Liver (tissue), 9 donors: ENCODE data around the gene FBLIM1. TPM values are rescaled to one million over a fixed set of nuclear protein-coding genes. Genes with fewer than 3 reads are reported as not detected.

Experiments used
- DNase-seq: peaks from one replicate; pipeline ENCODE4 v3.0.0-alpha.2; 2017; ENCODE audit warnings: low spot score
- H3K27ac ChIP-seq, 2 donors: one replicate each; pipeline ENCODE4 v1.7.0; 2013; ENCODE audit warnings: inconsistent platforms in 2 of 2, low read length in 2 of 2, control low read depth in 1 of 2, low read depth in 1 of 2, mild to moderate bottlenecking in 1 of 2
- H3K27me3 ChIP-seq, 4 donors: one replicate each; pipeline versions ENCODE4 v1.6.1 to v1.7.0; 2013; ENCODE audit warnings: low read length in 3 of 4, inconsistent platforms in 1 of 4, mild to moderate bottlenecking in 1 of 4, moderate library complexity in 1 of 4; ENCODE audit not compliant: control insufficient read depth in 4 of 4, insufficient read depth in 4 of 4
- H3K36me3 ChIP-seq, 4 donors: one replicate each; pipeline versions ENCODE4 v1.6.1 to v1.7.0; 2013; ENCODE audit warnings: low read length in 3 of 4, mild to moderate bottlenecking in 3 of 4, low read depth in 1 of 4, moderate library complexity in 1 of 4; ENCODE audit not compliant: control insufficient read depth in 4 of 4, insufficient read depth in 3 of 4
- H3K4me1 ChIP-seq, 4 donors: one replicate each; pipeline versions ENCODE4 v1.6.1 to v1.7.0; 2013; ENCODE audit warnings: low read length in 3 of 4, mild to moderate bottlenecking in 3 of 4, moderate library complexity in 1 of 4; ENCODE audit not compliant: control insufficient read depth in 4 of 4, insufficient read depth in 4 of 4
- H3K4me3 ChIP-seq, 3 donors: one replicate each; pipeline versions ENCODE4 v1.6.1 to v1.7.0; 2013; ENCODE audit warnings: low read length in 3 of 3, control low read depth in 1 of 3, low read depth in 1 of 3, mild to moderate bottlenecking in 1 of 3
- H3K9ac ChIP-seq, 2 donors: one replicate each; pipeline ENCODE4 v1.7.0; 2013; ENCODE audit warnings: low read length in 2 of 2, mild to moderate bottlenecking in 2 of 2, moderate library complexity in 2 of 2, control low read depth in 1 of 2, low read depth in 1 of 2
- H3K9me3 ChIP-seq, 4 donors: one replicate each; pipeline versions ENCODE4 v1.6.1 to v1.7.0; 2013; ENCODE audit warnings: low read length in 3 of 4; ENCODE audit not compliant: control insufficient read depth in 4 of 4
- CTCF ChIP-seq: fragments of 150-350 bp; IDR thresholded peaks from 2 replicates; pipeline ENCODE4 v1.5.1; 2017; ENCODE audit warnings: improper control_type of control experiment, low read depth, low read length; ENCODE audit not compliant: missing input control
- EGR1 ChIP-seq, 2 donors: IDR thresholded peaks; 2 replicates each; pipeline ENCODE4 v1.6.1; 2016 to 2018; ENCODE audit warnings: antibody characterized with exemption in 2 of 2, low read depth in 2 of 2
- FOXA1 ChIP-seq: IDR thresholded peaks from 2 replicates; pipeline ENCODE4 v1.6.1; 2016; ENCODE audit warnings: antibody characterized with exemption
- FOXA2 ChIP-seq: IDR thresholded peaks from 2 replicates; pipeline ENCODE4 v1.6.1; 2016; ENCODE audit warnings: antibody characterized with exemption
- GABPA ChIP-seq, 2 donors: IDR thresholded peaks in 1 of 2; conservative IDR thresholded peaks in 1 of 2; 2 replicates each; pipeline ENCODE4 v1.6.1; 2016; ENCODE audit warnings: antibody characterized with exemption in 2 of 2, mild to moderate bottlenecking in 1 of 2, moderate library complexity in 1 of 2
- HNF4A ChIP-seq, 2 donors: conservative IDR thresholded peaks; 2 replicates each; pipeline ENCODE4 v1.6.1; 2016; ENCODE audit warnings: antibody characterized with exemption in 2 of 2, mild to moderate bottlenecking in 2 of 2
- HNF4G ChIP-seq: IDR thresholded peaks from 2 replicates; pipeline ENCODE4 v1.6.1; 2016; ENCODE audit warnings: antibody characterized with exemption
- JUND ChIP-seq, 2 donors: IDR thresholded peaks; 2 replicates each; pipeline ENCODE4 v1.6.1; 2016; ENCODE audit warnings: antibody characterized with exemption in 2 of 2
- MAX ChIP-seq: IDR thresholded peaks from 2 replicates; pipeline ENCODE4 v1.6.1; 2016; ENCODE audit warnings: antibody characterized with exemption
- NR2F2 ChIP-seq: IDR thresholded peaks from 2 replicates; pipeline ENCODE4 v1.6.1; 2016; ENCODE audit warnings: antibody characterized with exemption
- RAD21 ChIP-seq, 2 donors: IDR thresholded peaks; 2 replicates each; pipeline ENCODE4 v1.6.1; 2016; ENCODE audit warnings: antibody characterized with exemption in 2 of 2, mild to moderate bottlenecking in 2 of 2
- REST ChIP-seq: IDR thresholded peaks from 2 replicates; pipeline ENCODE4 v1.6.1; 2016; ENCODE audit warnings: antibody characterized with exemption, mild to moderate bottlenecking
- RXRA ChIP-seq, 2 donors: IDR thresholded peaks; 2 replicates each; pipeline ENCODE4 v1.6.1; 2017 to 2018; ENCODE audit warnings: antibody characterized with exemption in 2 of 2, mild to moderate bottlenecking in 1 of 2
- SP1 ChIP-seq: IDR thresholded peaks from 2 replicates; pipeline ENCODE4 v1.6.1; 2018; ENCODE audit warnings: antibody characterized with exemption, mild to moderate bottlenecking
- TAF1 ChIP-seq: conservative IDR thresholded peaks from 2 replicates; pipeline ENCODE4 v1.6.1; 2016; ENCODE audit warnings: antibody characterized with exemption, mild to moderate bottlenecking
- YY1 ChIP-seq: IDR thresholded peaks from 2 replicates; pipeline ENCODE4 v1.6.1; 2016; ENCODE audit warnings: antibody characterized with exemption, mild to moderate bottlenecking
- ZBTB33 ChIP-seq: IDR thresholded peaks from 2 replicates; pipeline ENCODE4 v1.6.1; 2016; ENCODE audit warnings: antibody characterized with exemption
- WGBS: extraction: QIAGEN DNeasy Blood & Tissue Kit; methylation state at CpG from one replicate; pipeline ENCODE4 v1.1.7; 2013; 5-methylcytosine and 5-hydroxymethylcytosine counted together
- polyA plus RNA-seq, 2 donors: library from polyadenylated mRNA; stranded (reverse) in 1 of 2; unstranded in 1 of 2; fragments of 200-250 nt in 1 of 2; fragments of >200 nt in 1 of 2; fragmentation: Nextera tagmentation in 1 of 2; extraction: Ambion mirVana in 1 of 2; gene quantifications; one replicate each; pipeline versions ENCODE4 v1.2.1 to v1.2.3, GENCODE V29; 2013 to 2015
- total RNA-seq, 2 donors: library from RNA; depleted of rRNA; stranded (reverse); fragments of >200 nt; gene quantifications; one replicate each; pipeline ENCODE4 v1.2.3, GENCODE V29; 2014
- TF ChIP-seq, protein P1 (sequence below): IDR thresholded peaks from 2 replicates; pipeline ENCODE4 v1.6.1; 2016; ENCODE audit warnings: antibody characterized with exemption
- donor health status: healthy.
- donor health status: healthy.
- donor health status: healthy.
- donor health status: healthy.
- donor health status: healthy.

Gene FBLIM1
- total and polyA plus RNA-seq, 4 donors: 3.6 to 6.4 (median 3.7) TPM

DNA sequence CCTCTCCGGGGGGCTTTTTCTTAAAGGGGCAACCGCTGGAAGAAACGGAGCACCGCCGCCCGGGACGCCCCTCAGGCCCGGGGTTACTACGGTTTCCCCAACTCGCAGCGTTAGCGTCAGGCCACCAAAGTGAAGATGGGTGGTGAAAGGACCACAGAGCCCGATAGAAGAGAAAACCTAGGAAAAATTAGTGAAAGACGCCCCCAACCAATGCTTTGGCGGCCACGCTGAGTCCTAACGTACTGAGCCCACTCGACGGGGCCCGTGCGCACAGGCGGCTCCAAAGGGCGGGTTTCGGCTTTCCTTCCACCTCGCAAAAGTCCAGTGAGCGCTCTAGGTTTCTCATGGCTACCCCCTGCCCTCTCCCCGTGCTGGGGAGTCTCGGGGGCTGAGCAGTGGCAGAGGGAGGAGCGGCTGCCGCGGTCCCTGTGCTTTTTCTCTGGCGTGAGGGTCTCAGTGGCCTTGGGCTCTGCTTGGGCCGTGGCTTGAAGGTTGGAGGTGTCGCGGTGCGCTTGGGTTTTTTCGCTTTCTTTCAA, 76.7 kb downstream of the FBLIM1 start:
- under 1% methylated on average over 37 of the region's 37 CpGs for WGBS
- Histone ChIP-seq H3K4me1 (peaks cover 1 to 15% (median 7%) of the 10 kb centered on the region in 4 donors), H3K27me3 (no peaks in the 10 kb centered on the region), H3K27ac (peak overlapping the region; percentile 99 to 100), H3K9me3 (no peaks in the 10 kb centered on the region), H3K9ac (peak overlapping the region; percentile 94 to 96), H3K36me3 (no peaks in the 10 kb centered on the region), H3K4me3 (peak overlapping the region; percentile 56 to 76 (median 71))
- no peak for TF ChIP-seq CTCF
- no peak for TF ChIP-seq JUND (IDR thresholded peaks at IDR 0.05)
- TF ChIP-seq SP1: no peak
- TF ChIP-seq RAD21 (IDR thresholded peaks at IDR 0.05): no peak
- TF ChIP-seq, protein P1, sequence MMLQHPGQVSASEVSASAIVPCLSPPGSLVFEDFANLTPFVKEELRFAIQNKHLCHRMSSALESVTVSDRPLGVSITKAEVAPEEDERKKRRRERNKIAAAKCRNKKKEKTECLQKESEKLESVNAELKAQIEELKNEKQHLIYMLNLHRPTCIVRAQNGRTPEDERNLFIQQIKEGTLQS: no peak
- no peak for DNase-seq

GRCh38 chr1:15835741-15836510, 77.3 kb downstream of the FBLIM1 start:
- Histone ChIP-seq H3K4me3 (peak overlapping the region; percentile 71 to 76 (median 73)), H3K27ac (peak overlapping the region; percentile 99 to 100), H3K9ac (peak overlapping the region; percentile 94 to 96), H3K27me3 (no peaks in the 10 kb centered on the region), H3K4me1 (peaks cover 1 to 15% (median 7%) of the 10 kb centered on the region in 4 donors), H3K36me3 (no peaks in the 10 kb centered on the region), H3K9me3 (no peaks in the 10 kb centered on the region)
- WGBS: 2% methylated on average over 66 of the region's 66 CpGs
- DNase-seq: peak; percentile 96
- TF ChIP-seq MAX (peak; percentile 52), REST (peak; percentile 74), FOXA2 (no peak), RXRA (IDR thresholded peaks at IDR 0.05) (peak; percentile 49 to 74), HNF4G (no peak), NR2F2 (peak; percentile 41), SP1 (peak; percentile 84), RAD21 (IDR thresholded peaks at IDR 0.05) (peak in 1 of 2 donors; percentile 21), EGR1 (IDR thresholded peaks at IDR 0.05; ENCODE audit: low read depth in 2 of 2) (peak; percentile 100), TAF1 (peak; percentile 60), ZBTB33 (peak; percentile 94), FOXA1 (peak; percentile 39), HNF4A (conservative IDR thresholded peaks at IDR 0.05) (peak in 1 of 2 donors; percentile 75), YY1 (peak; percentile 90), GABPA (IDR thresholded peaks at IDR 0.05 in 1 of 2, conservative IDR thresholded peaks at IDR 0.05 in 1 of 2) (peak in 1 of 2 donors; percentile 67), CTCF (no peak), JUND (IDR thresholded peaks at IDR 0.05) (peak in 1 of 2 donors; percentile 34)
- TF ChIP-seq, protein P1: no peak
